ENCODE measurements around the gene LAMC1.
"Not testable (repeated sequence)": the region's sequence is repeated elsewhere in the genome, so short reads cannot be mapped to it uniquely, and the experiment has no call there.

LAMC1 gene

DNA sequence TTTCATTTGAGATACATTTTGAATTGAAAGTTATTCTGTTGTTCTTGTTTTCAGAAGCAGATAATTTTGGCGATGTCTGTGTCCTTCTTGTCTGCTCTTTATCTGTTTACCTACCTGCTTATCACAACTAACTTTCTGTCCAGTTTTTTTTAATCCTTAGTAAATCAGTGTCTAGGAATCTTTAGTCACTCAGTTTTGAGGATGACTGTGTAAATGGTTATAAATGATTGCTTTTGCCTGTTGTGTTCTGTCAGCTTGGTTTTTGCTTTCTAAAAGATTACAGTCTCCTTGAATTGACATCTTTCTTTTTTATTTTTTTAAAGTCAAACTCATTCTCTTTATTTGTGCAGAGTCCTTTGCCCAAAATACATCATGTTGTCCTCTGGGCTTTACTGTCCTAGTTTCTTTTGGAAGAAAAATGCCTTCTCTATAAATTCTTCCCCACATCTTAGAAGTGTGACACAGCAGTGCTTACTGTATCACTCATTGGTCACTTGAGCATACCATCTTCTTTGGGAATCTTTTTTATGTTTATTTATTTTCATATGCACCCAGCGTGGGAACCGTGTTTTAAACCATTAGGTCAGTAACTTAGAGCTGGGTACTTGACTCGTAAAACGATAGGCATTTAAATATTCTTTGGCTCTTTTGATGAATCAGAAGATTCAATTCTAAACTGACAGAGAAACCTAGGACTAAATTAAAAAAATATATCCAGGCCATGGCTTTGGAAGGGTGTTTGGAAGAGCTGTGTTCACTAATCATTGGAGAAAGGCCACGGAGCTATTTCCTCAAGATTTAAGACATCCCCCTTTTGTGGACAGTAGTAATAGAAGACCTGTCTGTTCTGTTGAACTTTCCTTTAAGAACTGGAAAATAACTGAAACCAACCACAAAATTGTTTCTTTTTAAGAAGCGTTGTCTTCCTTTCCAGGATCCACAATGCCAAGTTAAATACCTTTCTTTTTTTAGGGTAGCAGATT, 20.9 kb downstream of the LAMC1 start:
- DNase-seq: no peak

DNA sequence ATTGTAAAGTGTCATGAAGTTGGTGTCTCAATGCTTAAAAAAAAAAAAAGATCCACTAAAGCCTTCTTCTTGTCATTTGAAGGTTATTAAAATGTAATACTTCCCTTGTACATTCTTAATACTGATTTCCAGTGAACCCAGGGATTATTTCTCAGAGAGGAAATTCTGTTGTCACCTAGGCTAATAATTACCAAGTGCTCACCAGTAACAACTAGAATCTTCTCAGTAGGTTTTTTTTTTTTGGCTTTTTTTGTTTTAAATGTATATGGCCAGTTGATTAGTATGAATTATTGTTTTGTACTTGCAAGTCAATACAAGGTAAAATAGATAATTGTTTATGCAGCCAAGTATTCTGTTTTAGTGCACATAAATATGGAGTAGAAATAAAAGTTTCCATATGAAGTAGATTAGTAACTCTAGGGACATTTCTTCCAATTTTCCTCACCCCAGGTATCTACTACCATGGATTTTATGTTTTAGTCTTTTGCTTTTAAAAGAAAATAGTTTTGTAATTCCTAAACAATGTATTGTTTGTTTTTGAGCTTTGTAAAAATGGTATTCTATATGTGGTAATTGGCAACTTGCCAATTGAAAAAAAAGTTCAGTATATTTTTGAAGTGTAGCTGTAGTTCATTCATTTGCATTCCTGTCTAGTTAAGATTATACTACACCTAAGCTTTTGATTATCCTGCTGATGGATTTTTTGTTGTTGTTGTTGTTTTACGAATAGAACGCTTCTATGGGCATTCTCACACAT, 21.9 kb downstream of the LAMC1 start:
- no peak for DNase-seq

DNA sequence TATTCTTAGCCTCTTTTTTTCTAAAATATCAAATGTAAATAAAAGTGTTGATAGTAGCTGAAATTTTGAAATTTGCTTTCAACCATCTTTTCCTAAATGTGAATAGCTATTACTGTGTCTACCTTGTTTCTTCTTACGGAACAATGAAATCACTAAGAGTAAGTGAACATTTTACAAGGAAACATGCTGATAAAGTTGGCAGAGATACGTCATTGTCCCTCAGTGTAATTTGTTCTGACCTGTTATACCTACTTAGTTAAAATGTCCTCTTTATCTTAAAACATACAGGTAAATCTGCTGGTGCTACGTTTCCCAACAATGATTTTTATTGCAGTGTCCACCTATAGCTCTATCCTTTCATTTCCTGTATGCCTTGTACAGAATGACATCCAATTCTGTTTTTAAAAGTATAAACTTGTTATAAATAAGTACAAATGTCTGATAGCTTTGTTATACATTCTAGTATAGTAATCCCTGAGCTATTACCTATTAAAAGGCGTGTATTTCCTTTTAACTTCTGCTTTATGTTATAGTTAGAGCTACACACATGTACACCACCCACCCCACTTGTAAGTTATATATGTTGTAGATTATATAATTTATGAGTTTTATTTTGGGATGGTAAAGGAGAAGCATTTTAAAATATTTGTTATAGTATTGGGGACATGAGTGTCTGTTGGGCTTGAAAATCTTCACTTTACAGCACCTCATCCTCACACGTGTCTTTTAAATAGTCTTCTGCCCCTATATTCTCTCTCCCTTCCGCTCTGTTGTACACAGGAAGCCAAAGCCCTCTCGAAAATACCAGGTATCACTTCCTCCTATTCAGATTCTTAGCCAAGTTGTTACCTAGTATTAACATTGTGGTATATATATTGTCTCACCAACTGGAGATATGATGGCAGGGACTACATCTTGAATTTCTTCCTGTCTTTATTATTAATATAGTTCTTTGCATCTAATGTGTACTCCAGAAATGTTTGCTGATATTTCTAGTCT, 25.2 kb downstream of the LAMC1 start:
- DNase-seq: no peak

DNA sequence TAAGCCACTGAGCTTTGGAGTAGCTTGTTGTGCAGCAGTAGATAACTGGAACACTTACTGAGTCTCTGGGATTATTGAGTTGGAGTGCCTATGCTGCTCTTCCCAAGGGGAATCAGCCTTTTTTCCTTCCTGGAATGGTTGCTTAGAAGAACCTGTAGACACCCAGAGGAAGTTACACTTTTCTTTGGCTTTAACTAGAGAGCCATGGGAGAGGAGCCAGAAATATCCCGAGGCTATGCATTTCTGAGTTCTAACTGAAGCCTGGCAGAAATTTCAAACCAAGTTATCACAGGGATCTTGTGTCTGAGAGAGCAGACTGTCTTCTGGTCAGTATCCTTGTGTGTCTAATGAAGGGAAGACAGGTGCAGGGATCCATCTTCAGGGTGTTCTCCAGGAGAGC, 28.3 kb downstream of the LAMC1 start:
- DNase-seq: peak; percentile 73

DNA sequence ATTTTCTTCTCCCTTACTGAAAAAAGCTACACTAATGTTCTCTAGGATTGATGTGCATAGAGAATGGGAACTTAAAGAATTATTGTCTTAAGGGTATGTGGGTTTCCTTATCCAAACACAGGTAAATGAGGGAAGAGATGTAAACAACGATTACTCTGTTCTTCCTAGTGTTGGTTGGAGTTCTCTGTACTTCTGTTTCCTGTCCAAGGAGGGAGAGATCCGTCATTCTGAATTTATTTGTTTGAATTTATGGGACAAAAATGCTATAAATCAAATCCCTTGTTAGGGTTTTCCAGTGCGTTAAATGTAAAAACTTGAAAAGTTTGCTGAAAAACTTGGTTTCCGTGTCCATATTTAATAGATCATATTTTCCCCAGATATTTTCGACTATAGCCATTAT, 29.6 kb downstream of the LAMC1 start:
- DNase-seq: no peak

DNA sequence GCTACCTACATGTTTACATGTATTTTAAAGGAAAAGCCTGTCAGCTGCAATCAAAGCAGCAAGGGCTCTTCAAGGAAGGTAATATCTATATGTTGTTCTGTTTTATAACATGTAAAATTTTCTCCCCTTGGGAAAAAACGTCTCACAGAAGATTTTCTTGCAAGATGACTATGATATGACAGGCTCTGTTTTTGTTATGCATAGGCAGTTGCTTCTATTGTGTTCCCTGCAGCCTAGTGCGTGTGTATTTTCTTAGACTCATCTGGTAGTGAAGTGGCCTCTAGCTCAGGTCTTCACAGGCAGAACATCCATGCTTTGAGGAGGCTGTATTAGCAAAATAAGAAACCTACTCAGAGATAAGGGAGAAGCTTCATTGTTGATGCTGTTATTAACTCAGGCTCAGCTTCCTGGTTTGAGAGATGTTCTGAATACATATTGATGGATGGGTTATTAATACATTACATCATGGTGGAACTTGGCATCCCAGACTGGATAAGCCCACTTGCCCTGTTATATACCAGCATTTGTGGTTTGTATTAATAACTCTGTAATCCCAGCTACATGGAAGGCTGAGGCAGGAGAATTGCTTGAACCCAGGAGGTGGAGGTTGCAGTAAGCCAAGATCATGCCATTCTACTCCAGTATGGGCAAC, 35.8 kb downstream of the LAMC1 start:
- no peak for DNase-seq

DNA sequence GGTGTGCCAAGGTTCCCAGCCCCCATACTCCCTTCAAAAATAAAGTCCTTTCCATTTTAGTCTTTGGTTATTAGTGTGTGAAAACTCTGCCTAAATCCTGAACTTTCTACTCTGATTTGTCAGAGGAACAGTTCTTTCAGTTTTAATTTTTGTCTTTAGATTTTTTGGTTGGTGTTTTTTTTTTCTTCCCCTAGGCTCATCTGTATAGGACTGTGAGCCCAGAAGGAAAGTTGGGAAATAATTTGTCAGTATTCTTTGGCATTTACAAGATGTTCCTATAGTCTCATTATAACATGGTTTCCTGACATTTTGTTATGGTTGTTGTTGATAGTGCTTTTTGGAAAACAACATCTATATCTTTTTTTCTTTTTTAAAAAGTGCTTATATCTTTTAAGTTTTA, 38.0 kb downstream of the LAMC1 start:
- no peak for DNase-seq

DNA sequence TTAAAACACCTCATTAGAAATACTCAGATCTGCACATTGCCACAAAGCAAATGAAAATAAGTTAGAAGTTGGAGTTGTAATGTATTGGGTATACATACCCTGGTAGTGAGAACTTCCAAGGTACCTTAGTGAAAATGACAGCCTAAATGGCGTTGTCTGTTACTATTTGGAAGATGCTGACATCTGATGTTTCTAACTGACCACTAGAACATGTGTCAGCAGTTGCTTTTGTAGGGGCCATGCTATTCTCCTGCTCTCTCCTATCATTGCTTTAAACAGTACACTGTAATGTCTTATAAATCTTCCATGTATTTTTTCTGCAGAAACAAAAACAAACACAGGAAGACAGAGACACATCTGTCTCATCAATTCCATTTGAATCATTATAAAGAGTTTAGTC, 40.1 kb downstream of the LAMC1 start:
- no peak for DNase-seq

DNA sequence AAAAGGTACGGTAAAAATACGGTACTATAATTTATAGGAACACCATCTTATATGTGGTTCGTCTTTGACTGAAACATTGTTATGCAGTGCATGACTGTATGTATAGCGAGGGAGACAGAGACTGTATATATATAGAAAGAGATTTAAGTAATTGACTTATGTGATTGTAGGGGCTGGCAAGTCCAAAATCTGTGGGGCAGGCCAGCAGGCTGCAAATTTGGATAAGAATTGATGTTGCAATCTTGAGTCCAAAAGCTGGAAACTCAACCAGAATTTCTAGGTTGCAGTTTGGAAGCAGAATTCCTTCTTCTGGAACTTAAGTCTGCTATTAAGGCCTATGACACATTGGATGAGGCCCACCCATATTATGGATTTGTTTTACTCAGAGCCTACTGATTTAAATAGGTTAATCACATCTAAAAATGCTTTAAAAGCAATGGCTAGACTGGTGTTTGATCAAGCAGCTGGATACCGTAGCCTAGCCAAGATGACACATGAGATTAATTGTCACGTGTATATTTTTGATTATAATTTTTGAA, 42.0 kb downstream of the LAMC1 start:
- no peak for DNase-seq

DNA sequence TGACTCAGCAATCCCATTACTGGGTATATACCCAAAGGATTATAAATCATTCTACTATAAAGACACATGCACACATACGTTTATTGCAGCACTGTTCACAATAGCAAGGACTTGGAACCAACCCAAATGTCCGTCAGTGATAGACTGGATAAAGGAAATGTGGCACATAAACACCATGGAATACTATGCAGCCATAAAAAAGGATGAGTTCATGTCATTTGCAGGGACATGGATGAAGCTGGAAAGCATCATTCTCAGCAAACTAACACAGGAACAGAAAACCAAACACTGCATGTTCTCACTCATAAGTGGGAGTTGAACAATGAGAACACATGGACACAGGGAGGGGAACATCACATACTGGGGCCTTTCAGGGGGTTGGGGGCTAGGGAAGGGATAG, 43.2 kb downstream of the LAMC1 start:
- not testable (repeated sequence) for DNase-seq

DNA sequence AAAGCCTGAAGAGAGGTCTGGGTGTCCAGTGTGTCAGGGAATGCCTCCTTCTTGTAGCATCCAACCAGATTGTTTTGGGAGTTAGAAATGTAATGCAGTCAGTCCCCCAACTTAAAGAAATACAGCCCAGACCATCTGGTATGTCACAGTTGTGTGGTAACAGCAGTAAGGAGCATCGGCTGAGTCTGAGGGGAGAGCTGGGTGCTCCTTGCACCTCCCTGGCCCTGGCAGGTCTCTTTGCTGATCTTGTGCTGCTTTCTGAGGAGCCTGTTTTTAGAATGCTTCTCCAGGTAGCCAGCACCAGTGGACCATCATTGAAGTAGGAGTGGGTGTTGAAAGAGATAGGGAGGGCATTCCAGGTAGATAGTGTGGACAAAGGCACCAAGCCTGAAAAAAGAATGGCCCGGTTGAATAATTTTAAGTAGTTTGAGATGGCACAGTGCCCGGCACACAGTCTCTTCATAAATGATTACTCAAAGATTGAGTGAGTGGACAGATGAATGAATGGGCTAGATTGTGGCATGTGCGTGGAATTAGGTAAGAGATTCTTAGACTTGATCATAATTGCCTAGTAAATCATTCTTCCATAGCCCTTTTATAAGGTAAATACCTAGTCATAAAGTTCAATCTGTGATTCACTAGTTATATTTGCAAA, 46.5 kb downstream of the LAMC1 start:
- DNase-seq: no peak

DNA sequence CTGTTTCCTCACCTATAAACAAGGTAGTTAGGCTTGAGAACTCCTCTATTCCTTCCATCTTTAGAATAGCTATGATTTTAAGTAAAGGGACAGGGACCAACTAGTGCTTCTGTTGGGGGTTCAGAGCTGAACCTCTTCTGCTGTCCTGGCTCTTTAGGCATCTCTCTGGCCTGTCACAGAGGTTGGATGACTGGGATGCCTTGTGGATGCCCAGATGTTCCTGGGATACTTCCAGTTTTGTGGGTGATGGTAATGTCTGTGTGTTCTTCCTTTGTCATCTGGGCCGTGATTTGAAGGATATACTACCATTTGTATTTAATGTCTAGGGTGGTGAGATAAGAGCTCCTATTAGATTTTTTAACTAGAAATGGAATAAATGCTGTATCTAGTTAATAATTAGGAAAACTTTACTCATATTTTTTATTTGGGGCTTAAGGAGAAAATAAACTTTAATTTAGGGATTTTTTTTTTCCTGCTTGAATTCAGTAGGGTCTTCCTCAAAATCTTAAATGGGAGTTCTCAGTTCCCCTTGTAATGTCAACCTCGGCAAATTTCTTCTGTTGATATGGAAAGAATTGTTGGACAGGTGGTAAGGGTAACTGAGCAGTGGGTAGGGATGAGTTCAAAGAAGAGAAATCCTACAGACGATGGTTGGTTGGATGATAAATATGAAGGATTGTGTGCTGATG, 47.2 kb downstream of the LAMC1 start:
- DNase-seq: no peak

DNA sequence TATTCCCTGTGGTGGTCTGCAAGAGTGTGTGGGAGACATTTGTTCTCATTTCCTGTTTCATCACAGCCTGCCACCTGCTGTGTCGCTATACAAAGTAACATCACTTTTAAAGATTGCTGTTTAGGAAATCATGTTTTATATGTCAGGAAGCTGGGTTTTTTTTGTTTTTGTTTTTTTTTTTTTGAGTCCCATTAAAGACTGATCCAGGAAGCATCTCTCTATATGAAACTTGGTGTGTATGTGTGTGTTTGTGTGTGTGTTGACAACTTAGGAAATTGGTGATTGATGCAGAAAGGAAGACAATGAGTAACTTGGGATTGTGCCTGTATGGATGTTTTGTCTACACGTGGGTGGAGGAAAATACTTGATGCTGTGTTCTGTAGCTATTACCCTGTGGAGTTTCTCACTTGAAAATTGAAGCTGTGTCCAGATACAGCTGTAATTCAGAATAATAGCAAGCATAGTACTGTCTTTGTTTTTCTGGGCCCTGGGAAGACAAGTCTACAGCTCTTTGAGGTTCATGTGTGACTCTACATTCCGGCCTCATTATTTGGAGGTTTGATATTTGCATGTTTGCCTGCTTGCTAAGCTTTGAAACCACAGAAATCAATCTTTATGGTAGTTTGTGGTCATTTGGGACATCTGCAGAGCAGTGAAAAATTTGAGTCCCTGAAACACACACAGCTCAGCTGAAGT, 47.9 kb downstream of the LAMC1 start:
- DNase-seq: no peak

DNA sequence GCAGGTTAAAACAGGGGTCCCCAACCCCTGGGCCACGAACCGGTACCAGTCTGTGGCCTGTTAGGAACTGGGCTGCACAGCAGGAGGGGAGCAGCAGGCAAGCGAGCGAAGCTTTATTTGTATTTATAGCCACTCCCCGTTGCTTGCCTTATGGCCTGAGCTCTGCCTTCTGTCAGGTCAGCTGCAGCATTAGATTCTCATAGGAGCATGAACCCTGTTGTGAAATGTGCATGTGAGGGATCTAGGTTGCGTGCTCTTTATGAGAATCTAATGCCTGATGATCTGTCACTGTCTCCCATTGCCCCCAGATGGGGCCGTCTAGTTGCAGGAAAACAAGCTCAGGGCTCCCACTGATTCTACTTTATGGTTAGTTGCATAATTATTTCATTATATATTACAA, 49.4 kb downstream of the LAMC1 start:
- DNase-seq: not testable (repeated sequence)

DNA sequence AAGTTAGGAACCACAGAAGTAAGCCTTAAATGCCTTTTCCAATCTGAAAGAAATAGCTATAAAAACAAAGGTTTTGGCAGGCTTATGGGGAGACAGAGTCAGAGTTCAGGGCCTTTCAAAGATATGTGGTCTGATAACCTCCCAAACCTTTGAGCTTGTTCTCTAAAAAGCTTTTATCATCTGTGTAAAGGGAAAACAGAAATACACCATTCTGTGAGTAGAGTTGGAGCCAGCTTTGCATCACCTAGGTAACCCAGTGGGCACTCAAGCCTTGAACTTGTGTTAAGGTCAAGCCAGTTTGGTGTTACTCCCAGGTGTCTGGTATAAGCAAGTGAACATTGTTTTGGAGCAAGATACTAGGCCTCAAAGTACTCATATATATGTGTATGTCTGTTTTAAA, 50.1 kb downstream of the LAMC1 start:
- no peak for DNase-seq

DNA sequence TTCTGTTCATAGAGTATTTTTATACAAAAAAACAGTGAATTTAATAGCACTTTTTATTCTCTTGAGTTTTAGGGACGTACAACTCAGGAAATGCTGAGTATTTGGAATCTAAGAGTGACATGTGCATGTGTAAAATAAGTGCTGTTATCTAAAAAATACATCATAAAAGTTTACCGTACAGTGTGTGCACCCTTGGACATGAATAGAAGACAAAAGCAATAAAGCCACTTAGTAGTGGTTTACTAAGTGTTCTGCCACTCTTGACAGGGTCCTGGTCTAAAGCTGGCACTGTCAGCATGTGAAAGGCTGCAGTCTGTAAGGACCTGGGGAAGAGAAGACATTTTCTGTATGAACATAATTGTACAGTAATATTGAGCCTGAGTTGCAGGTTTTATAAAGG, 51.0 kb downstream of the LAMC1 start:
- DNase-seq: no peak

DNA sequence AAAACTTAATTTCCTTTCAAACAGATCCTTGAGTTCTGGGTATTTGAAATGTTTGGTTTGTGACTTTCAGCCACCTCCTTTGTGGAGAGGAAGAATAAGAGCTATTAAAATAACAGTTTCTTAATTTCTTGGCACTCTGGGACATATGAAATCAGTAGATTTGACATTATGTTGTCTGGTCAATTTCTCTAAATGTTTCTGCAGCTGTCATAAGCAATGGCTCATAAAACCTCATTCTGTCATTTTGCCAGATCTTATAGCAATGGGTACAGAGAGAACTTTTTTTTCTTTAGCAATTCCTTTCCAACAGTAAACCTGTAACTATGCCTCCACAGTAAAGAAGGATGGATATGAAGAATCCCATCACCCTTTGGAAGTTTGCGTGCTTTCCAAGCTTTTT, 52.6 kb downstream of the LAMC1 start:
- no peak for DNase-seq

DNA sequence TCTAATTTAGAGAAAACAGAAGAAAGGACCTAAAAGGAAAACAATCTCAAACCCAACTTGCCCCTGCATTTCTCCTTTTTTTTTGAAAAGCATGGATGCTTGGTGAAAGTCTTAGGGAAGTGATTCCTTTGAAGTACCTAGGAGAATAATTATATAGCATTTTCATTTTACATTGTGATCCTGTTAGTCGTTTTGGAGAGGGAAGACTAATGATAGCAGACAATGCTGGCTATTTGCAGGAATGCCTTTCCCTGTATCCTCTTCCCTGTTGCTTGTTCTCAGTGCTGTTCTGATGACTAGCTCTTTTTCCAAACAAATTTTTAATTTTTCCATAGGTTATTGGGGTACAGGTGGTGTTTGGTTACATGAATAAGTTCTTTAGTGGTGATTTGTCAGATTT, 53.9 kb downstream of the LAMC1 start:
- no peak for DNase-seq

DNA sequence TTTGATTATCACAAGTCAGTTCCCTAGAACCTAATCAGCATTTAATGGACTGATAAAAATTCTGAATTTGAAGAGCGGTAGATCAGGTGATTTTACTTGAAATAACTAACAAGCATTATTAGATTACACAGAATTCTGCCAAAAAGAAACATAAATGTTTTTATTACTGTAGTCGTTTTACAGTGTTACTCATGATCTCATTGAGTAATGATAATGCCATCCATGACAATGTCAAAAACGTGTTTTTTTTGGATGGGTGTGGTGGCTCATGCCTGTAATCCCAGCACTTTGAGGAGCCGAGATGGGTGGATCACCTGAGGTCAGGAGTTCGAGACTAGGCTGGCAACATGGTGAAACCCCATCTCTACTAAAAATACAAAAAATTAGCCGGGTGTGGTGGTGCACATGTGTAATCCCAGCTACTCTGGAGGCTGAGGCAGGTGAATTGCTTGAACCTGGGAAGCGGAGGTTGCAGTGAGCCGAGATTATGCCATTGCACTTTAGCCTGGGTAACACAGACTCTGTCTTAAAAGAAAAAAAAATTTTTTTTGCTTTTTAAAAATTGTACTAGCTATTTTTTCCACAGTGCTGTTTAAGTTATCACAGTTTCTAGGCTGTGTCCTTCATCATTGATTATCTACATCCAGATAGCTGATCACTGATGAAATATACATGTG, 56.6 kb downstream of the LAMC1 start:
- no peak for DNase-seq

DNA sequence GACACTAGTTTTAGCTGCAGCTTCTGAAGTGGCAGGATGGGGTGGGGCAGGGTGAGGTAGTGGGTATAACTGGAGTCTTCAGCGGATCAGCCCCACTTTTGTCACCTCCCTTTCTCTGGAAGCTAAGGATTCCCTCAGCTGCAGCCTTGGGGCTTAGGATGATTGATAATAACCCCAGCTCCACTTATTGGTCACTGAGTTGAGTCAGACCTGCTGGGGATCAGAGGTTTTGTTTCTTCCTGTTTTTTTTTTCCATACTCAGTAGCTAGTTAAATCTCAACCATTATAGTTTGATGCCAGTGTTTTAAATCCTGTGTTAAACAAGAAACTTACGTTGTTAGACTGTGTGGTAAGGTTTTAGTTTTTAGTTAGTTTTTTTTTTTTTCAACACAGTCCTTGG, 57.2 kb downstream of the LAMC1 start:
- no peak for DNase-seq

All from islet precursor cell (in vitro differentiated cells).